Astrocyte (in vitro differentiated cells and primary cell): ENCODE measurements around the gene LGALSL.

Experiments used
- CTCF ChIP-seq: IDR thresholded peaks from 2 replicates; pipeline ENCODE4 v1.5.1; 2011; ENCODE audit warnings: low read depth, mild to moderate bottlenecking, inconsistent platforms, low read length, moderate library complexity; ENCODE audit not compliant: insufficient read depth
- EZH2 ChIP-seq: IDR thresholded peaks from 2 replicates; pipeline ENCODE4 v1.6.1; 2012; ENCODE audit warnings: mild to moderate bottlenecking, low read length, inconsistent platforms; ENCODE audit not compliant: insufficient read depth

- no peak for TF ChIP-seq CTCF
- TF ChIP-seq EZH2 = no peak
These were observed 27.6 kb upstream of the LGALSL start for GRCh38 chr2:64426183-64426952.
